Measurements from ENCODE around the gene GPX1. TPM values are rescaled to one million over a fixed set of nuclear protein-coding genes. Genes with fewer than 3 reads are reported as not detected.

The GPX1 gene
- total RNA-seq, 2 experiments from 2014 or later: 82.3 to 148 TPM

DNA sequence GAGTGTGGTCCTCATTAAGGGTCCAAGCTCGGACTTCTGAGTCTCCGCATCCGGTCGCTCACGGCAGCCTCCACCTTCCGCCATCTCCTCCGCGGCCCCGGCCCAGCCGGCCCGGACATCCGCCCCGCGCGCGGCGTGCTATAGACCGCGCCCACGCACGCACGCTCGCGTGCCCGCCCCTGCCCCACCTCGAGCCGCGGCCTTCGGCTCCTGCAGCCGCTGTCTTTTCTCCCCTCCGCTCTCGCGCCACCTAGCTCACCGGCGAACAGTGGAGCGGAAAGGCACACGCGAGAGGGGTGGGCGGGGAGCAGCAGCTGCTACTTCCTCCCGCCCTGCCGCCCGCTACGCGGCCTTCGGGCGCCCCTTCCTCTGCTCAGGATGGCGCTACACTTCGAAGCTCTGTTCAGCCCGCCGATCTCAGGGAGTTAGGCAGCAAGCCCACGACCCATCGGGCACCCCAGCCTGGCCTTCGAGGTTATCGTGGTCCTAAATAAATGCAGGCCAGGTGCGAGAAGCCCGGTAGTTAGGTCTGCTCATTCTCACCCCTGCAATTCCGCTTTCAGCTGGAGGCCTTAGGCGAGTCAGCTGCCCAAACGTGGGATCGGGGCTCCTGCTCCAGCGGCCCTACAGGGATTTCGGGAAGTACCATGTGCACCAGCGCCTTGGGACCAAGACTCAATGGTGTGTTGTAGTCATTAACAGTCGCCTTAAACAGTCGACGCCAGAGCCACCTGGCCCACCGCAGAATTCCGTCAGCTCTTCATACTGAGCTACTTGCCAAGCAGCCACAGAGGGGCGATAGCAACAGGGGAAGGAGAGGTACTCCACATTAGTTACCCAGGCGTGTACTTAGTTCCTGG is 18.0 kb downstream of the GPX1 start, which contains the start of gene USP4:
Gene USP4 (minus strand): TSS at position 113 of the 860 bp plus-strand sequence. CDS start 29 bp downstream, at position 84.
- Histone ChIP-seq H3K79me2 (ENCODE audit: insufficient read depth, low read depth, low read length) (peaks cover 32% of the 10 kb centered on the region), H2AFZ (ENCODE audit: low read length) (peak within 1 kb of the TSS; percentile 72), H3K4me3 (ENCODE audit: low read depth, low read length, poor library complexity, severe bottlenecking) (peak within 1 kb of the TSS; percentile 97), H3K4me2 (ENCODE audit: low read length) (peak within 1 kb of the TSS; percentile 85), H3K9me2 (ENCODE audit: insufficient read depth, low read length) (no peaks in the 10 kb centered on the region), H3K27ac (ENCODE audit: low read depth, low read length, poor library complexity, severe bottlenecking) (peak within 1 kb of the TSS; percentile 97), H4K20me1 (ENCODE audit: insufficient read depth, low read length) (no peaks in the 10 kb centered on the region), H3K36me3 (ENCODE audit: insufficient read depth, low read length) (peaks cover 16% of the 10 kb centered on the region), H3K4me1 (ENCODE audit: insufficient read depth, low read length, poor library complexity, severe bottlenecking) (peaks cover 65% of the 10 kb centered on the region), H3K9me3 (ENCODE audit: low read length) (no peaks in the 10 kb centered on the region)
- peak; percentile 84 for TF ChIP-seq CTCF (conservative IDR thresholded peaks at IDR 0.05; ENCODE audit: low read length)
- TF ChIP-seq EZH2phosphoT487 (IDR thresholded peaks at IDR 0.05; ENCODE audit: borderline replicate concordance, low read depth, low read length): no peak
- ChIA-PET CTCF (ENCODE audit: unreplicated experiment) (interaction anchor here (0.6 to 1.5 kb wide), 12 partner anchors 14 to 415 kb away, joined by 3 to 5 read pairs (median 3); no protein-coding TSS in a partner anchor), POLR2A (interaction anchor here (0.6 to 3.1 kb wide), 21 partner anchors 11 to 715 kb away, joined by 3 to 18 read pairs (median 3); partner anchors contain the start of genes GPX1, NICN1, RHOA and TCTA)
- DNase-seq (ENCODE audit: low spot score): peak; percentile 97
- intact Hi-C loops (cut with micrococcal nuclease; ENCODE audit: unreplicated experiment): loop anchor here (1.0 to 10.0 kb wide), 7 partner anchors 18 to 1115 kb away; partner anchors contain the start of genes APEH, CAMP, DAG1 and GPX1
- TSS peak; percentile 96 for BruUV-seq (replicated peaks)

GRCh38 chr3:49339581-49339940 is 18.6 kb downstream of the GPX1 start:
- no peak for DNase-seq (ENCODE audit: low spot score)
- H3K4me1 ChIP-seq (ENCODE audit: insufficient read depth, low read length, poor library complexity, severe bottlenecking): peaks cover 59% of the 10 kb centered on the region
- ChIA-PET POLR2A (interaction anchor here (0.6 to 3.1 kb wide), 17 partner anchors 13 to 430 kb away, joined by 3 to 18 read pairs (median 3); partner anchors contain the start of genes GPX1, NICN1, RHOA and TCTA), CTCF (ENCODE audit: unreplicated experiment) (interaction anchor here (0.6 to 1.5 kb wide), 8 partner anchors 13 to 415 kb away, joined by 3 to 5 read pairs (median 3); no protein-coding TSS in a partner anchor)
- no TSS peak for BruUV-seq (replicated peaks)
- no peaks in the 10 kb centered on the region for H3K9me3 ChIP-seq (ENCODE audit: low read length)
- H3K36me3 ChIP-seq (ENCODE audit: insufficient read depth, low read length): peaks cover 22% of the 10 kb centered on the region
- H3K9me2 ChIP-seq (ENCODE audit: insufficient read depth, low read length): no peaks in the 10 kb centered on the region
- H3K27ac ChIP-seq (ENCODE audit: low read depth, low read length, poor library complexity, severe bottlenecking): peak overlapping the region; percentile 97
- peak overlapping the region; percentile 97 for H3K4me3 ChIP-seq (ENCODE audit: low read depth, low read length, poor library complexity, severe bottlenecking)
- intact Hi-C loops (cut with micrococcal nuclease; ENCODE audit: unreplicated experiment): no loop called here
- peak overlapping the region; percentile 72 for H2AFZ ChIP-seq (ENCODE audit: low read length)
- H4K20me1 ChIP-seq (ENCODE audit: insufficient read depth, low read length): no peaks in the 10 kb centered on the region
- H3K79me2 ChIP-seq (ENCODE audit: insufficient read depth, low read depth, low read length): peaks cover 32% of the 10 kb centered on the region
- TF ChIP-seq CTCF (conservative IDR thresholded peaks at IDR 0.05; ENCODE audit: low read length) (no peak), EZH2phosphoT487 (IDR thresholded peaks at IDR 0.05; ENCODE audit: borderline replicate concordance, low read depth, low read length) (no peak)
- H3K4me2 ChIP-seq (ENCODE audit: low read length): peak overlapping the region; percentile 85
